Cerebellar nuclear complex (tissue), 1 donor: ENCODE measurements around the gene RIF1.

Experiments used
- DNase-seq, 2 experiments: peaks; one replicate each; lab custom pipeline; 2025; lab: John Stamatoyannopoulos, UW

RIF1 gene

DNA sequence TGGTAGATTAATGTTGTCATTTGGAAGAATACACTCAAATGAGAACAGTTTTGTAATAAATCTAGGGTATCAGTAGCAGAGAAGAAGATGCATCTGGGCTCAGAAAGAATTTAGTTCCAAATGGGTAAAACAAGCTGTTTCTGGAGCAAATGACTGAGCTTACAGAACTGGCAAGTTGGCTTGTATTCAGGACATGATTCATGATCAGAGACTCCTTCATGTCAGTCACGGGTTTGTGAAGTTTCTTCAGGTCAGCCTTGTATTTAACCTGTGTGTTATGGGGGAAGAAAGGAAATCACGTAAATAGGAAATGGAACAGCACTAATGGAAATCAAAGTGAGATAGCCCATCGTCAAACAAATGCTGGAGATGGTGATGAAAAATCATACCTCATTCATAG is 109.1 kb downstream of the RIF1 start:
- no peak for DNase-seq

DNA sequence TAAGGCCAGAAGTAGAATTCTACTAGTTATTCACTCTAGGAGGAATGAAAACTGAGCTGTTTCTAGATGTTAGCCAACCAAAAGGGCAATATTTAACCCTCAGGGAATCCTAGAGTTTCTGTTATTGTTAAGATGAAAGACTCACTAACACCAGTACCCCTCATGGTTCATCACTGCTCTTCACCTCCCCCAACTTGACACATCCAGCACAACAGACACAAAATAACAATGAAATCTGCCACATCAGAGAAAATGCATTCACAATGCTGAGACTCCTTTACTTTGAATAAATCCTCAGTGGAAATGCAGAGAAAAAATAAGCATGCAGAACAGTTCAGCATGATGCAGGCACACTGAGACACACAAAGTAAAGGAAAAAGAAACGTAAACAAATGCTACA is 111.3 kb downstream of the RIF1 start:
- DNase-seq: no peak

DNA sequence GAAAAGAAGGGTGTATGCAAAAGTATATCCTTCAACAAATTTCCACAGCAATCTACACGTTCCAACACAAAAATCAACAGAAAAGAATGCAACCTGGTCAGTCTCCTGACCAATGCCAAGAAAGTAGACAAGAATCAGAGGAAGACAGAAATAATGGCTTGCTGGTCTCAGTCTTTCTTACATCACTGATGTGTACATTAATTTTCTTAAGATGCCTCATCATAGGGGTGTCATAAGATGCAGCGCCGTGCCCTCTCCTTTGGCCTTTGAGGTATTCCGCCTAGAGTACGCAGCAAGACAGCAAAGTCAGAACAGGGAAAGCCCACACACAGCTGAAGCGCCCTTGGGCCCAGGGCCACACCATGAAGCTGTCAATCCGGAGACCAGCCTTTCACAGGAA is 112.9 kb downstream of the RIF1 start:
- no peak for DNase-seq

DNA sequence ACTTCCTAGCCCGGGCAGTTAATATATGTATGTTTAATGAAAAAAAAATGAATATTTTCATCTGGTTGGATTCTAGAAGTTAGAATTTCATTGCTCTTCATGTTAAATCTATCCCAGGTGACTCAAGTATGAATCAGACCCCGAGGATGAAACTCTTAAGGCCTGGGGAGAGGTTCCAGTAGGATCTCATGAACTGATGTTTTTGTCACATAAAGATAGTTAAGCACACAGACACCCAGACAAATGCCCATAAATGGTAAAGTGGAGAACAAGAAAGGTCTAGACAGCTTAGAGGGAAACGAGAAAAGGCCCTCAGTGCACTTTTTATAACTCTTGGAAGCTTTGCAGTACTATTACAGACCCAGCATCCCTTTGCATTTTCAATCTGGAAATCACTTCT is 114.1 kb downstream of the RIF1 start:
- DNase-seq: no peak

DNA sequence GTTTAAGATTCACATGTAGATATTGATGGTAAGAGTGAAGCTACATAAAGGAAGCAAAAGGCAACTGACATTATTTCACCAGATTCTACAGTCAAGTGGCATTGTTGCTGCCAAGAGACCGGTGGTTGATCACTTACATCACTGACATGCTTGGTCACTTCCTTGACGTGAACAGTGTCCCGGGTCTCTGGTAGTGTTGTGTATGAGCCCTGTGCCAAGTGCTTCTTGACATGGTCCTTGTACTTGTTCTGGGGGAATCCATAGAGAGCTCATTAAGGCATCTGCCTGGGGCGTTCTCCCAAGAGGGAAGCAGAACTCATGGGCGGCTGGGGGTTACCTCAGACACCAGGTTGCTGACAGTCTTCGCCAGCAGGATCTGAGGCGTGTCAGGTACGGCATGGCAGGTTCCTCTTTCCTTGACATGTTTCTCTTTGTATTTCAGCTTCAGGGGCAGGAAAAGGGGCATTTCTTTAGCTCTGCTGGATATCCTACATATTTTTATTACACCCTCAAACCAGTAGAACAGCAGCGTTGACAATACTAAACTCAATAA is 116.2 kb downstream of the RIF1 start:
- no peak for DNase-seq

DNA sequence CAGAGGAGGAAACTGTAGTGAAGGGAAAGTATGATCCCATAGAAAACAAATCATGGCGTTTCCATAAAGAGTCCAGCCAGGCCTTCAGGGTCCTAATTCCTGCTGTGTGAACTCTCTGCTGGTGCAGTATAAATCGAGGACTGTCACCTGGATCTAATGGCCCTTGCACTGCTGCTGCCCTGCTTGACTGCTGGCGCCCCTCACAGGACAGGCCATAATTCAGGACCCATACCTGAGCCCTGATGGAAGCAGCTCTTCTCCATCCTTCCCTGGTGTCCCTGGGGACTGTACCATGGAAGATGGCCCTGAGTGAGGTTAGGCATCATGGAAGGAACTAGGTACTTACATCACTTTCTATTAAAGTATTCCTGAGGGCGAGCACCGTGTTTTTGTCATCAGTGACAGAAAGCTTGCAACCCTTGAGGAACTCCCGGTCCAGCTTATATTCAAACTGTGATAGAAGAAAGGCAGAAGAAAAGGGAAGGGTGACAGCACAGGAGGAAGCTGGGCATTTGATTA is 116.9 kb downstream of the RIF1 start:
- no peak for DNase-seq
